GM21515 (cell line): ENCODE results near the gene TASL.
"Not testable (repeated sequence)": the region's sequence is repeated elsewhere in the genome, so short reads cannot be mapped to it uniquely, and the experiment has no call there.

Experiments used
- ATAC-seq: cut with Tn5 transposase; IDR thresholded peaks from one replicate; pipeline ENCODE4 v1.9.1; 2021; ENCODE audit not compliant: unreplicated experiment

TASL gene

GRCh38 chrX:30580641-30581040 is 3.1 kb upstream of the TASL start:
- no peak for ATAC-seq

DNA sequence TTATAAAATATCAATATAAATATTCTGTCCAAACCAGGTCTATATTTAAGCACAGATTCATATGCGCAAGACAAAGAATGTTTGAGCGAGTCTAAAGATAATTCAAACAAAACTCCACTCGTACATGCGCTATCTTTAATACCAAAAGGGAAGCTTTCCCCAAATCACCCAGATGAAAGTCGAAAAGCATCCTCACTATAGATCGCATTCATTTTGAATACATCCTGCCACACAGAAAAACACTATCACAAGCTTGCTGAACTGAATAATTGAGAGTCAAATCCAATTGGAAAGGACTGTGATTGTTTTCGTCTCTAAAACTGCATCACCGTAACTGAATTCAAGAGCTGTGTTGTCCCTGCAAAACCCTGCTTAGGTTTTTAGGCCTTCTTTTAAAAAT is 685 bp downstream of the TASL start:
- no peak for ATAC-seq

DNA sequence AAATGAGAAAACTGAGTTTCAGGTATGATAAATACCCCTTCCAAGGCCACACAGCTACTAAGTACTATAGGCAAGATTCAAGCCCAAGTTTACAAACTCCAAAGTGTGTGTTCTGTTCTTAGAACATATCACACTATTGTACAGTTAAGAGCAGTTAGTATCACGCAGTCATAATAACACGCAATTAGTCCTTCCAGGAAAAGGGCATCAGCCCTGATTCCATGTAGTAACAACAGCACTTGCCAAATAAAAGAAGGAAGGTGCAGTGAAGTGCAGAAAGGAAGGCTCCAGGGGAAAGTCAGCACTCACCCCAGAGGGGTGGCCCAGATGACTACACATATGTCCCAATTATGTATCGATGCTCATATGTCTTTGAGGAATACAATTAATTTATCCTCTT is 4.4 kb downstream of the TASL start:
- no peak for ATAC-seq

DNA sequence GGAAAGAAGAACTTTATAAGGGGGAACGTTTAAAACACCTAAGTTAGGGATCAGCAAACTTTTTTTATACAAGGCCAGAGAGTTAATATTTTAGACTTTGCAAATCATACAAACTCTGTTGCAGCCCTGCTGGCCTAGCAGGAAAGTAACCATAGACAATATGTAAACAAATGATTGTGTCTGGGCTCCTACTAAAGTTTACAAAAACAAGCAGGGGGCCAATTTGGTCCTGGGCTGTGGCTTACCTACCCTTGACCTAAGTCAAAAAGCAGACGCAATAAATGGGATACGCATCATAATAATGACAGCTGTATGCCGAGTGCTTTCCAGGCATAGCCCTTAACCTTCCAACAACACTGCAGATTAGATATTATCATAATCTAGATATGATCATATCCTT is 4.9 kb downstream of the TASL start:
- ATAC-seq: no peak

- no peak for ATAC-seq
Measured at GRCh38 chrX:30572004-30572403, 5.6 kb downstream of the TASL start.

GRCh38 chrX:30570505-30570904 is 7.1 kb downstream of the TASL start:
- ATAC-seq: no peak

- peak; percentile 51 for ATAC-seq
Measured at GRCh38 chrX:30568136-30568535, 9.4 kb downstream of the TASL start.

DNA sequence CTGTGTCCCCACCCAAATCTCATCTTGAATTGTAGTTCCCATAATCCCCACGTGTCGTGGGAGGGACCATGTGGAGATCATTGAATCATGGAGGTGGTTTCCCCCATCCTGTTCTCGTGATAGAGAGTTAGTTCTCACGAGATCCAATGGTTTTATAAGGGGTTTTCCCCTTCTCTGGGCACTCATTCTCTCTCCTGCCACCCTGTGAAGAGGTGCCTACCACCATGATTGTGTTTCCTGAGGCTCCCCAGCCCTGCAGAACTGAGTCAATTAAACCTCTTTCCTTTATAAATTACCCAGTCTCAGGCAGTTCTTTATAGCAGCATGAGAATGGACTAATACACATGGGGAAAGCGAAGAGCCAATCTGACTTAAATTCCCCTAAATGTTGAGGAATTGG is 14.5 kb downstream of the TASL start:
- ATAC-seq: not testable (repeated sequence)

DNA sequence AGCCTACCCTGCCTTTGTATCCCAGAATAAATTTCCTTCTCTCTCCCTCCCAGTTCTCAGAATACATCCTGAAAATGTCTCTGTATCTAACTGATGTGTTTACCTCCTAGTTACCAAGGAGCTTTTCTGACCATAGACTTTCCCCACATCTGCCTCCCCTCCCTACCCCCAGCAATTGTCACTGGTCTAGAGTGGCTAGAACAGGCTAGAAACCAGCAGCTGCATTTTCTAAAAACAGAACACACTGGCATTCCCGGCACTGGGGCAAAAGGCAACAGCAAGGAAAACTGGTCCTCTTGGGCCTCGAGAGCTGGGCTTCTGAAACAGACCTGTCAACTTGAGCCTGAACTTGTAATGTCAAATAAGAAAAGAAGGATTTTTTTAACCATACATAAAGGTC is 16.4 kb downstream of the TASL start:
- ATAC-seq: no peak

GRCh38 chrX:30538271-30538670 is 39.3 kb downstream of the TASL start:
- no peak for ATAC-seq

GRCh38 chrX:30533835-30534234 is 43.7 kb downstream of the TASL start:
- ATAC-seq: no peak

- no peak for ATAC-seq
Measured at GRCh38 chrX:30533266-30533665, 44.3 kb downstream of the TASL start.

GRCh38 chrX:30530606-30531005 is 47.0 kb downstream of the TASL start:
- ATAC-seq: no peak

GRCh38 chrX:30525732-30526131 is 51.8 kb downstream of the TASL start:
- no peak for ATAC-seq

- ATAC-seq: no peak
Measured at GRCh38 chrX:30521440-30522182, 56.0 kb downstream of the TASL start.

GRCh38 chrX:30513284-30513683 is 64.3 kb downstream of the TASL start:
- no peak for ATAC-seq
